Stimulated activated CD4-positive, alpha-beta T cell treated with anti-CD3 and anti-CD28 coated beads, TNF-alpha, amount 100 ng/mL, for 48 hours (primary cell): Measurements from ENCODE around the gene ERCC6L.

ENCODE experiments used
- DNase-seq, 3 donors: peaks; one replicate each; pipeline ENCODE4 v3.0.0-alpha.2; 2020; ENCODE audit warnings: low read depth in 3 of 3

ERCC6L gene, protein sequence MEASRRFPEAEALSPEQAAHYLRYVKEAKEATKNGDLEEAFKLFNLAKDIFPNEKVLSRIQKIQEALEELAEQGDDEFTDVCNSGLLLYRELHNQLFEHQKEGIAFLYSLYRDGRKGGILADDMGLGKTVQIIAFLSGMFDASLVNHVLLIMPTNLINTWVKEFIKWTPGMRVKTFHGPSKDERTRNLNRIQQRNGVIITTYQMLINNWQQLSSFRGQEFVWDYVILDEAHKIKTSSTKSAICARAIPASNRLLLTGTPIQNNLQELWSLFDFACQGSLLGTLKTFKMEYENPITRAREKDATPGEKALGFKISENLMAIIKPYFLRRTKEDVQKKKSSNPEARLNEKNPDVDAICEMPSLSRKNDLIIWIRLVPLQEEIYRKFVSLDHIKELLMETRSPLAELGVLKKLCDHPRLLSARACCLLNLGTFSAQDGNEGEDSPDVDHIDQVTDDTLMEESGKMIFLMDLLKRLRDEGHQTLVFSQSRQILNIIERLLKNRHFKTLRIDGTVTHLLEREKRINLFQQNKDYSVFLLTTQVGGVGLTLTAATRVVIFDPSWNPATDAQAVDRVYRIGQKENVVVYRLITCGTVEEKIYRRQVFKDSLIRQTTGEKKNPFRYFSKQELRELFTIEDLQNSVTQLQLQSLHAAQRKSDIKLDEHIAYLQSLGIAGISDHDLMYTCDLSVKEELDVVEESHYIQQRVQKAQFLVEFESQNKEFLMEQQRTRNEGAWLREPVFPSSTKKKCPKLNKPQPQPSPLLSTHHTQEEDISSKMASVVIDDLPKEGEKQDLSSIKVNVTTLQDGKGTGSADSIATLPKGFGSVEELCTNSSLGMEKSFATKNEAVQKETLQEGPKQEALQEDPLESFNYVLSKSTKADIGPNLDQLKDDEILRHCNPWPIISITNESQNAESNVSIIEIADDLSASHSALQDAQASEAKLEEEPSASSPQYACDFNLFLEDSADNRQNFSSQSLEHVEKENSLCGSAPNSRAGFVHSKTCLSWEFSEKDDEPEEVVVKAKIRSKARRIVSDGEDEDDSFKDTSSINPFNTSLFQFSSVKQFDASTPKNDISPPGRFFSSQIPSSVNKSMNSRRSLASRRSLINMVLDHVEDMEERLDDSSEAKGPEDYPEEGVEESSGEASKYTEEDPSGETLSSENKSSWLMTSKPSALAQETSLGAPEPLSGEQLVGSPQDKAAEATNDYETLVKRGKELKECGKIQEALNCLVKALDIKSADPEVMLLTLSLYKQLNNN

DNA sequence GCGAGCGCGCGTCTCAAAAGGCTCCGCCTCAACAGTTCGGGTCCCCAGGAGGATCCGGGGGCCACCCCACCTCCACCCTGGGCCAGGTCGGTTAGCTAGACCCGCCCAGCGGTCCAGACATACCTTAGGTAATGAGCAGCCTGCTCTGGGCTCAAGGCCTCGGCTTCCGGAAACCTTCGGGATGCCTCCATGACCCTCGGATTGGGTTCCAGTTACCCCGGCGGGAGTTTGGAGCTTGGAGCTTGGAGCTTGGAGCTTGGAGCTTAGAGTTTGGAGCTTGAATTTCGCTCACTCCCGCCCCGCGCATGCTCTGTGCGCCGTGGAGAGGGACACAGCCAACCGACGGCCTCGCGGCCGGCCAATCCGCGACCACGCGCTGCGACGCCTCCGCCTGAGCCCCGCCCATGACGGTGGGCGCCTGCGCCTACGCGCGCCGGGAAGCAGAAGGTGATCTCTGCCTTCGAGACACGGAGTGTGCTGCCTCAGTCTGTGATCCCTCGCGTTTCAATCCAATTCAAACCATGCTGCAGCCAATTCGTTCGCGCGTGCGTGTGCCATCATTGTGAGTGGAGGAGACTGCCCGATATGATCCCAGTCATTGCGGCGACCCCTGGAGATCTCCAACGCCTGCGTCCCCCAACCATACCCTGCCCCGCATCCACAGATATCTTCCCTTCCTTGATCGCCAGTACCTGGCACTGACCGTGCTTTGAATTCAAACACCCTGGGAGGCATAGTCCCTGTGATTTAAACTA is at the start of gene ERCC6L:
Gene ERCC6L (minus strand): TSS at position 307 of the 755 bp plus-strand sequence. CDS start 116 bp downstream, at position 191.
- peak; percentile 58 to 73 (median 70) for DNase-seq

DNA sequence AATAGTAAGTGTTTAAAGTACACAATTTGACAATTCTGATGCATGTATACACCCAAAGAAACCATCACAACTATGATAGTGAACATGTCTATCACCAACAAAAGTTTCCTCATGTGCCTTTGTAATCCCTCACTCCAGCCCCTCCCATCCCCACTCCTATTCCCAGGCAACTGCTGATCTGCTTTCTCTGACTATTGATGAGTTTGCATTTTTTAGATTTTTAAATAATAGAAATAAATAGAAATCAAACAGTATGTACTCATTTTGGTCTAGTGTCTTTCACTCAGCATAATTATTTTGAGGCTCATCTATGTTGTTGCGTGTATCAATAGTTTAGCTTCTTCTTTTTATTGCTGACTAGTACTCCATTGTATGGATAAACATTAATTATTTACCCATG is 43.5 kb upstream of the ERCC6L start:
- no peak for DNase-seq

DNA sequence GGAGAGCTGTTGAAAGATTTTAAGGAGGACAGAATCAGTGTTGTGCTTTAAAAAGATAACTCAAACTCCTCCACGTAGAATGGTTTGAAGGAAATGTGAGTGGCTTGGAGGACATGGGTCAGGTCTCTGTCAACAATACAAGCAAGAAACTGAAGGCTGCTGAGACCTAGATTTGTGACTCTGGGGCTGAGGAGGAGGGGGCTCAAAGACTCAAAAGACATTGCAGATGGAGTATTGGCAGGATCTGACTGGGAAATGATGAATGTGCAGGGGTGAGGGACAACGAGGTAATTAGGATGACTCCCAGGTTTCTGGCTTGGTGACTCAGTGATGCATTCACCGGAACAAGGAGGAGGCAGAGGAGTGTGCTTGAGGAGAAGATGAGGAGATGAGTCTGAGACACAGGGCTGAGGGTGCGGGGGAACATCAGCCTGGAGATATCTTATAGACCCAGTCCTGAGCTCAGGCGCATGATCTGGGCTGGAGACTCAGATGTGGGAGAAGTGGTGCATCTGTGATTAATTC is 41.6 kb upstream of the ERCC6L start:
- DNase-seq = no peak

GRCh38 chrX:72276478-72276953 is 37.7 kb upstream of the ERCC6L start:
- no peak for DNase-seq

- DNase-seq = no peak
Observed at GRCh38 chrX:72274526-72274925, 35.7 kb upstream of the ERCC6L start.

DNA sequence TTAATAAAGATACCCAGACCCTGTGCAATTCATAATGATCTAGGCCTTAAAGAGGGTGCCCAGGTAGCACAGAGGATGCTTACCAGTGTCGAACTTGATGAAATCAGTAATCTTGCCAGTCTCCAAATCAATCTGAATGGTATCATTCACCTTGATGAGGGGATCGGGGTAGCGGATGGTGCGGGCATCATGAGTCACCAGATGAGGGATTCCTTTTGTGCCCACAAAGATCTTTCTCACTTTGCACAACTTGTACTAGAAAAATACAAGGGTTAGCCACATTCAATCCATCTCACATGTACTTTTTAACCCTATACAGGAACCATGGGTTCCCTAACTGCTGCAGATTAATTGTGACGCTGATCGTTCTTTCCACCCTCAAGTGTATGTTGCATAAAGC is 34.9 kb upstream of the ERCC6L start:
- no peak for DNase-seq

GRCh38 chrX:72272868-72273267 is 34.0 kb upstream of the ERCC6L start:
- no peak for DNase-seq

GRCh38 chrX:72271812-72272211 is 33.0 kb upstream of the ERCC6L start:
- DNase-seq = no peak

DNA sequence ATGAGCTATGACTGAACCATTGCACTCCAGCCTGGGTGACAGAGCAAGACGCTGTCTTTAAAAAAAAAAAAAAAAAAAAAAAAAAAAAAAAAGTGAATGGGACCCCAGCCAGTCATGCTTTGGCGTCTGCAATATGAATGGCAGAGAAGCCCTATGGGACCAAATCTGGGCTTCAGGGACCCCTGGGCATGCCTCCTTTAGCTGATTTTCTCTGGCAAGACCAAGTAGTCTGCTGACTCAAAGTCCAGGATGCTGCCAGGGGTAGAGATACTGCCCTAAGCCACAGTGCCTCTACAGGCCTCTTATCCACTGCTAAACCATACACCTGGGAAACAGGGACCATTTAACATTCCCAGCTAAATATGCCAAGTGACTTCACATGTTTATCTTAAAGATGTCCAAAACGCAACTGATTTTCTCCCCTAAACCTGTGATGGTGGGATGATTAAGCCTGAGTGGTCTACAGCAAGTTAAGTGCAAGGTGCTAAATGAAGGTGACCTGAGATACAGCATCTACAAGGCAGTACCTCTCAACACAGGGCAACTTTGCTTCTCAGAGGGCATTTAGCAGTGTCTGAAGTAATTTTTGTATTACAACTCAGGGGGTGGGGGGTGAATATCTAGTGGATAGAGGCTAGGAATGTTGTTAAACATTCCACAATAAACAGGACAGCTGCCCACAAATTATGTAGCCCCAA is 32.4 kb upstream of the ERCC6L start:
- DNase-seq = no peak

DNA sequence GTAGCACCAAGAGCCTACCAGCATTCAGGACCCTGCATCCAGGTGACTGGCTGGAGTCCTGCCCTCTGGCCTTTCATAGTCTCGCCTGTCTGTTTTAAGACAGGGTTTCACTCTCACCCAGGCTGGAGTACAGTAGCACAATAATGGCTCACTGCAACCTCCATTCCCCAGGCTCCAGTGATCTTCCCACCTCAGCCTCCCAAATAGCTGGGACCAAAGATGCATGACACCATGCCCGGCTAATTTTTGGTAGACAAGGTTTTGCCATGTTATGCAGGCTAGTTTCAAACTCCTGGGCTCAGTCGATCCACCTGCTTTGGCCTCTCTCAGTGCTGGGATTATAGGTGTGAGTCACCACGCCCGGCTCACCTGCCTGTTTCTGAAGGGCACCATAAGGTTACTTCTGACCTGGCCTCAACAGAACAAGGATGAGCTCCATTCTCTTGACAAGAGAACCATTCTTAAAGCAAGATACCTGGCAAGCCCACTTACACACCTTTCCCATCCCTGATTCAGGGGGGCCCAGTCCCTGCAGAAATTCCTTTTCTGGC is 31.6 kb upstream of the ERCC6L start:
- DNase-seq = no peak

DNA sequence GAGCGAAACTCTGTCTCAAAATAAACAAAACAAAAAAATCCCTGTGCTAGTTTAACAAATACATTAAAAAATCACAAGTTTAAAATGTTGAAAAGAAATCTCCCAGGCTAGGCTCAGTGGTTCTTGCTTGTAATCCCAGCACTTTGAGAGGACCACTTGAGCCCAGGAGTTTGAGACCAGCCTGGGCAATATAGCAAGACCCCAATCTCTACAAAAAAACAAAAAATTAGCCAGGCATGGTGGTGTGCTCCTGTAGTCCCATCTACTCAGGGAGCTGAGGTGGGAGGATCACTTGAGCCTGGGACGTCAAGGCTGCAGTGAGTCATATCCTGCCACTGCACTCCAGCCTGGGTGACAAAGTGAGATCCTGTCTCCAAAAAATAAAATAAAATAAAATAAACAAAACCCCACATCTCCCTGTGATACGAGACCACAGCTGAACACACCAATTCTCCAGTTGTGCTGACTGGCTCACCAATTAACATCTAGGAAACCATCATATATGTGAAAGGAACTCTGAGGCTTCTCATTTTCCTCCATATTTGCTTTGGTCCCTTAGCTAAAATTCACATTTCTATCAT is 30.9 kb upstream of the ERCC6L start:
- no peak for DNase-seq

DNA sequence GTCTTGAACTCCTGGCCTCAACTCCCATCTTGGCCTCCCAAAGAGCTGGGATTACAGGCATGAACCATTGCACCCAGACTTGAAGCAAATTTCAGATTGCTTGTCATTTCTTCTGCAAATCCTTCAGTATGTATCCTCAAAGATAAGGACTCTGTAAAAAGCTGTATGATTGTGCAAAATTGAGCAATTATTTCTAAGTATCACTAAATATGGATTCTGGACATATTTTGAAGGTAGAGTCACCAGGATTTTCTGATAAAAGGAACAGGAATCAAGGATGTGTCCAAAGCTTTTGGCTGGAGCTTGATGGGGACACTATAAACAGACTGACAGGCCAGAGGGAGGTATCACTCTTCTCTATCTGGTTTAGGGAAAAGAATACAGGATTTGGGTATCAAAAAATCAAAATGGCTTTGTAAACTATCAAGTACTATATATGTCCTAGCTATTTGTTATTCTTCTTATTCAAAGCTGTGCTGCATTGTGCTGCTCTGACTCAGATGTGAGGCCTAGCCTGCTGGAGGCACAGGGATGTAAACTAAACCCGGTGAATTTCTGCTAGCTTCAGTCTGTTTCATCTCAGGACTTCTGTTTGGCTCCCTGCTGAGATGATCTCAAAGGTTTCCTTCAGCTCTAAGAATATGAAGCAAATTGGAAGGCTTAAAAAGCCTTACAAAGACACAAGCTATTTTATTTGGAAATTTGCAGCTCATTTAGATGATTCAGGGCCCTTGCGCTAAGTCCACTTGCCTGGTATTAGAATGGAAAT is 30.0 kb upstream of the ERCC6L start:
- DNase-seq = no peak

DNA sequence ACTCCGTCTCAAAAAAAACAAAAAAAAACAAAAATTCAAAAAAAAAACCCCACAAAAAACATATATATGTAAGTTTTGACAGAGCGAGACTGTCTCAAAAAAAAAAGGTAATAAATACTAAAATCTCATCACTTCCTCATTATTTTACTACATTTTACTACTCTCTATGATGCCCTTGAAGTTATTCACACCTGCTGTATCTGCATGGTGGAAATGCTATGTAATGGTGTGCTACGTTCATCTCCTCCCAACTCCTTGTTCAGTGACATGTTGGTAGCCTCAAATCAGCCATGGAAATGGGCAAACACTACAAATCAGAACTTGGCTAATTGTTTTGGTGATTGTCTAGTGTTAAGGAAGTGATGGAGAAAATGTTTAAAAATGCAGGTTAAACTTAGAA is 26.4 kb upstream of the ERCC6L start:
- DNase-seq = no peak

DNA sequence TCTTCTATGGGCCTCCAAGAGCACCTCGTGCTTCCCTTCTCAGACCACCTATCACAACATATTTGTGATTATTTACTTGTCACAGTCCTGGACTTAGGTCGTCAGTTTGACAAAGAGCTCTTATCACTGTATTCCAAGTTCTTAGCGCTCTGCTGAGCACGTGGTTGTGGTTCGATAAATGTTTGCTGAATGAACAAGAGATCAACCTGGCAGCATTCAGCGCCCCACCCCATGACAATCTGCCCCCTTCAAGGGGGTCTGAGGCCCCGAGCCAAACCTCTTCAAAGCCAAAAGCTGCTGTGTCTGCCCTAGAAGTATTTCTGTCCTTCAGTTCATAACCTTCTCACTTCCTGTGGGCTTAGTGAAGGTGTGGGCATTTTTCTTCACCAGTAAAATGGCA is 23.2 kb upstream of the ERCC6L start:
- DNase-seq = no peak

GRCh38 chrX:72260448-72260847 is 21.6 kb upstream of the ERCC6L start:
- no peak for DNase-seq

GRCh38 chrX:72258174-72258573 is 19.3 kb upstream of the ERCC6L start:
- DNase-seq = no peak

DNA sequence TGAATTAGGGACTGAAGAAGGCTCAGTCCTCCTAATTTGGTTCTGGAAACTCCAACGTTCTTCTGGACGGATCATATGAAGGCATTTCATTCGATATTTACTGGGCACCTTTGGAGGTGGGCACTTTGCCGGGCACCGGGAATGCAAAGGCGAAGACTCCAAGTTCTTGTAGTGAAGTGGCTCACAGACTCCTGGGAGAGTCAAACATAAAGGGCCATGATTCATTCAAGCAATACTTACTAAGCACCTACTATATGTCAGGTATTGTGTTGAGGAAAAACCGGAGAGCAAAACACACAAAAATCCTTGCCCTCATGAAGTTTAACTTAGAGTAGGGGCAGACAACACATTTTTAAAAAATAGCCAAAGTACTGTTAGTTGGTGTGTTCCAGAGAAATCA is 17.0 kb upstream of the ERCC6L start:
- DNase-seq = no peak

GRCh38 chrX:72255445-72255844 is 16.6 kb upstream of the ERCC6L start:
- no peak for DNase-seq

GRCh38 chrX:72254816-72255215 is 16.0 kb upstream of the ERCC6L start:
- no peak for DNase-seq
